ENCODE measurements around the gene BMPR1A. TPM values are rescaled to one million over a fixed set of nuclear protein-coding genes. Genes with fewer than 3 reads are reported as not detected.

The BMPR1A gene
- polyA plus RNA-seq, 2 of the 4 experiments (the other 2 are of a cell fraction), result 25.5 to 39.0 TPM

DNA sequence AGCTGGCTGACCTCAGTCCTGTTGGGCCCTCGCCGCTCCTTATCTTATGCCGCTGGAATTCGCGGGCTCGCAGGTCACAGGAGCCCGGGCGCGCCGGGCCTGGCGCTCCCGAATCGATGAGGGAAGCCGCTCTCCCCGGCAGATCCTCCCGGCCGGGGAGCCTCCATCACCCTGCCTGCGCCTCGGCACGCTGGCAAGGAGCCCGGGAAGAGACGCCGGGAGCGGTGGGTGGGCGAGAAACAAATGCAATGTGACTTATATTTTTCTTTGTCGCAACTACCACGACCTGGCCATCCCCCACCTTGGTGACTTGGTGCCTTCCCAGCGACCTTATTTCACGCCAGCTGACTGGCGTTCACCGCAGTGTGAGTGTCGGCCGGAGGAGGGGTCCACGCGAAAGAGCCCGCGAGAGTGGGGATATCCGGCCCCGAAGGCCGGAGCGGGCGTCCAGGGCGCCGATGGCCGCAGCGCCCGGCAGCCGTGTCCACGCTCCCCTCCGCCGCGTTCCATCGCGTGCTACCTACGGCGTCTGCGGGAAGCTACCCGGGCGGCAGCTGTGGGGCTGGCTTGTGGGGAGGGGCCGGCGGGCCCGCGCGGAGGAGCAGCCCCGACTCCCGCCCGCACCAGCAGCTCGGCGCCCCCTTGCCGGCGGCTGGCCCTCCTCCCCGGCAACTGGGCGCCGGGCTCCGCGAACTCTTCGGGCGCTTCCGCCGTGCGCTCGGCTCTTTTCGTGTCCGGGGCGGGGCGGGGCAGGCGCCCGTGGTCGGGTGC lies 494 bp upstream of the BMPR1A start (continued):
- TF ChIP-seq, protein P1, sequence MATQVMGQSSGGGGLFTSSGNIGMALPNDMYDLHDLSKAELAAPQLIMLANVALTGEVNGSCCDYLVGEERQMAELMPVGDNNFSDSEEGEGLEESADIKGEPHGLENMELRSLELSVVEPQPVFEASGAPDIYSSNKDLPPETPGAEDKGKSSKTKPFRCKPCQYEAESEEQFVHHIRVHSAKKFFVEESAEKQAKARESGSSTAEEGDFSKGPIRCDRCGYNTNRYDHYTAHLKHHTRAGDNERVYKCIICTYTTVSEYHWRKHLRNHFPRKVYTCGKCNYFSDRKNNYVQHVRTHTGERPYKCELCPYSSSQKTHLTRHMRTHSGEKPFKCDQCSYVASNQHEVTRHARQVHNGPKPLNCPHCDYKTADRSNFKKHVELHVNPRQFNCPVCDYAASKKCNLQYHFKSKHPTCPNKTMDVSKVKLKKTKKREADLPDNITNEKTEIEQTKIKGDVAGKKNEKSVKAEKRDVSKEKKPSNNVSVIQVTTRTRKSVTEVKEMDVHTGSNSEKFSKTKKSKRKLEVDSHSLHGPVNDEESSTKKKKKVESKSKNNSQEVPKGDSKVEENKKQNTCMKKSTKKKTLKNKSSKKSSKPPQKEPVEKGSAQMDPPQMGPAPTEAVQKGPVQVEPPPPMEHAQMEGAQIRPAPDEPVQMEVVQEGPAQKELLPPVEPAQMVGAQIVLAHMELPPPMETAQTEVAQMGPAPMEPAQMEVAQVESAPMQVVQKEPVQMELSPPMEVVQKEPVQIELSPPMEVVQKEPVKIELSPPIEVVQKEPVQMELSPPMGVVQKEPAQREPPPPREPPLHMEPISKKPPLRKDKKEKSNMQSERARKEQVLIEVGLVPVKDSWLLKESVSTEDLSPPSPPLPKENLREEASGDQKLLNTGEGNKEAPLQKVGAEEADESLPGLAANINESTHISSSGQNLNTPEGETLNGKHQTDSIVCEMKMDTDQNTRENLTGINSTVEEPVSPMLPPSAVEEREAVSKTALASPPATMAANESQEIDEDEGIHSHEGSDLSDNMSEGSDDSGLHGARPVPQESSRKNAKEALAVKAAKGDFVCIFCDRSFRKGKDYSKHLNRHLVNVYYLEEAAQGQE (IDR thresholded peaks at IDR 0.05), result peak; percentile 55
- TF ChIP-seq FOXS1 (CRISPR knock-in tag; IDR thresholded peaks at IDR 0.05) (no peak), FOSL2 (IDR thresholded peaks at IDR 0.05) (no peak), FOSL2 (CRISPR knock-in tag; IDR thresholded peaks at IDR 0.05) (no peak), RCOR1 (IDR thresholded peaks at IDR 0.05; ENCODE audit: low read depth, low read length) (no peak), NPAS2 (CRISPR knock-in tag; IDR thresholded peaks at IDR 0.05; ENCODE audit: borderline replicate concordance) (no peak), ESRRA (IDR thresholded peaks at IDR 0.05; ENCODE audit: borderline replicate concordance, low read length) (no peak), JUN (IDR thresholded peaks at IDR 0.05) (peak in 1 of 2 experiments; percentile 83; a peak in 4 of 5 replicates), NR3C1 (IDR thresholded peaks at IDR 0.05) (no peak), ZSCAN20 (CRISPR knock-in tag; IDR thresholded peaks at IDR 0.05) (no peak), MAFK (IDR thresholded peaks at IDR 0.05; ENCODE audit: partially characterized antibody) (no peak), GATA3 (IDR thresholded peaks at IDR 0.05; ENCODE audit: borderline replicate concordance) (0 out of 2 replicates have a peak, but pooled peaks have one; percentile 5), EHMT2 (IDR thresholded peaks at IDR 0.05; ENCODE audit: low read depth) (no peak), CBX2 (IDR thresholded peaks at IDR 0.05; ENCODE audit: borderline replicate concordance, low read depth) (no peak), CBX8 (IDR thresholded peaks at IDR 0.05) (no peak), RNF2 (IDR thresholded peaks at IDR 0.05; ENCODE audit: borderline replicate concordance, low read depth) (no peak), RFX5 (IDR thresholded peaks at IDR 0.05) (no peak), ZFP36 (IDR thresholded peaks at IDR 0.05; ENCODE audit: borderline replicate concordance, partially characterized antibody) (no peak), JUNB (IDR thresholded peaks at IDR 0.05) (no peak), ZNF302 (CRISPR knock-in tag; IDR thresholded peaks at IDR 0.05) (no peak), EHF (CRISPR knock-in tag; IDR thresholded peaks at IDR 0.05) (no peak), HOXB13 (CRISPR knock-in tag; IDR thresholded peaks at IDR 0.05; ENCODE audit: low read depth) (no peak), KDM5A (IDR thresholded peaks at IDR 0.05) (no peak), HDAC2 (IDR thresholded peaks at IDR 0.05) (no peak), RAD21 (conservative IDR thresholded peaks at IDR 0.05 in 1 of 2, IDR thresholded peaks at IDR 0.05 in 1 of 2) (no peak), SREBF2 (IDR thresholded peaks at IDR 0.05) (no peak), POLR2AphosphoS2 (conservative IDR thresholded peaks at IDR 0.05; ENCODE audit: low read length) (no peak), CEBPB (IDR thresholded peaks at IDR 0.05) (no peak), KDM1A (IDR thresholded peaks at IDR 0.05; ENCODE audit: low read depth) (no peak)
- TF ChIP-seq, protein P2, sequence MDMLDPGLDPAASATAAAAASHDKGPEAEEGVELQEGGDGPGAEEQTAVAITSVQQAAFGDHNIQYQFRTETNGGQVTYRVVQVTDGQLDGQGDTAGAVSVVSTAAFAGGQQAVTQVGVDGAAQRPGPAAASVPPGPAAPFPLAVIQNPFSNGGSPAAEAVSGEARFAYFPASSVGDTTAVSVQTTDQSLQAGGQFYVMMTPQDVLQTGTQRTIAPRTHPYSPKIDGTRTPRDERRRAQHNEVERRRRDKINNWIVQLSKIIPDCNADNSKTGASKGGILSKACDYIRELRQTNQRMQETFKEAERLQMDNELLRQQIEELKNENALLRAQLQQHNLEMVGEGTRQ (IDR thresholded peaks at IDR 0.05), result no peak
- TF ChIP-seq, protein P3, sequence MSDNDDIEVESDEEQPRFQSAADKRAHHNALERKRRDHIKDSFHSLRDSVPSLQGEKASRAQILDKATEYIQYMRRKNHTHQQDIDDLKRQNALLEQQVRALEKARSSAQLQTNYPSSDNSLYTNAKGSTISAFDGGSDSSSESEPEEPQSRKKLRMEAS (IDR thresholded peaks at IDR 0.05), result peak; percentile 17
- TF ChIP-seq, protein P4, sequence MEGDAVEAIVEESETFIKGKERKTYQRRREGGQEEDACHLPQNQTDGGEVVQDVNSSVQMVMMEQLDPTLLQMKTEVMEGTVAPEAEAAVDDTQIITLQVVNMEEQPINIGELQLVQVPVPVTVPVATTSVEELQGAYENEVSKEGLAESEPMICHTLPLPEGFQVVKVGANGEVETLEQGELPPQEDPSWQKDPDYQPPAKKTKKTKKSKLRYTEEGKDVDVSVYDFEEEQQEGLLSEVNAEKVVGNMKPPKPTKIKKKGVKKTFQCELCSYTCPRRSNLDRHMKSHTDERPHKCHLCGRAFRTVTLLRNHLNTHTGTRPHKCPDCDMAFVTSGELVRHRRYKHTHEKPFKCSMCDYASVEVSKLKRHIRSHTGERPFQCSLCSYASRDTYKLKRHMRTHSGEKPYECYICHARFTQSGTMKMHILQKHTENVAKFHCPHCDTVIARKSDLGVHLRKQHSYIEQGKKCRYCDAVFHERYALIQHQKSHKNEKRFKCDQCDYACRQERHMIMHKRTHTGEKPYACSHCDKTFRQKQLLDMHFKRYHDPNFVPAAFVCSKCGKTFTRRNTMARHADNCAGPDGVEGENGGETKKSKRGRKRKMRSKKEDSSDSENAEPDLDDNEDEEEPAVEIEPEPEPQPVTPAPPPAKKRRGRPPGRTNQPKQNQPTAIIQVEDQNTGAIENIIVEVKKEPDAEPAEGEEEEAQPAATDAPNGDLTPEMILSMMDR (IDR thresholded peaks at IDR 0.05), result no peak
- TF ChIP-seq, protein P5, sequence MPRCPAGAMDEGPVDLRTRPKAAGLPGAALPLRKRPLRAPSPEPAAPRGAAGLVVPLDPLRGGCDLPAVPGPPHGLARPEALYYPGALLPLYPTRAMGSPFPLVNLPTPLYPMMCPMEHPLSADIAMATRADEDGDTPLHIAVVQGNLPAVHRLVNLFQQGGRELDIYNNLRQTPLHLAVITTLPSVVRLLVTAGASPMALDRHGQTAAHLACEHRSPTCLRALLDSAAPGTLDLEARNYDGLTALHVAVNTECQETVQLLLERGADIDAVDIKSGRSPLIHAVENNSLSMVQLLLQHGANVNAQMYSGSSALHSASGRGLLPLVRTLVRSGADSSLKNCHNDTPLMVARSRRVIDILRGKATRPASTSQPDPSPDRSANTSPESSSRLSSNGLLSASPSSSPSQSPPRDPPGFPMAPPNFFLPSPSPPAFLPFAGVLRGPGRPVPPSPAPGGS (IDR thresholded peaks at IDR 0.05), result peak; percentile 35; the same call in 1 of the 3 replicates
- TF ChIP-seq, protein P6, sequence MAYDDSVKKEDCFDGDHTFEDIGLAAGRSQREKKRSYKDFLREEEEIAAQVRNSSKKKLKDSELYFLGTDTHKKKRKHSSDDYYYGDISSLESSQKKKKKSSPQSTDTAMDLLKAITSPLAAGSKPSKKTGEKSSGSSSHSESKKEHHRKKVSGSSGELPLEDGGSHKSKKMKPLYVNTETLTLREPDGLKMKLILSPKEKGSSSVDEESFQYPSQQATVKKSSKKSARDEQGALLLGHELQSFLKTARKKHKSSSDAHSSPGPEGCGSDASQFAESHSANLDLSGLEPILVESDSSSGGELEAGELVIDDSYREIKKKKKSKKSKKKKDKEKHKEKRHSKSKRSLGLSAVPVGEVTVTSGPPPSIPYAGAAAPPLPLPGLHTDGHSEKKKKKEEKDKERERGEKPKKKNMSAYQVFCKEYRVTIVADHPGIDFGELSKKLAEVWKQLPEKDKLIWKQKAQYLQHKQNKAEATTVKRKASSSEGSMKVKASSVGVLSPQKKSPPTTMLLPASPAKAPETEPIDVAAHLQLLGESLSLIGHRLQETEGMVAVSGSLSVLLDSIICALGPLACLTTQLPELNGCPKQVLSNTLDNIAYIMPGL (CRISPR knock-in tag; IDR thresholded peaks at IDR 0.05; ENCODE audit: borderline replicate concordance), result no peak
